ENCODE results near the gene ARHGAP20.

ARHGAP20 gene

GRCh38 chr11:110711776-110712658 lies at the start of gene ARHGAP20:
Gene ARHGAP20 (minus strand): TSS chr11:110712437. CDS start chr11:110712231, 206 bp downstream.
- DNase-seq: peak; percentile 42

- no peak for DNase-seq
Measured at GRCh38 chr11:110761991-110762390, 49.8 kb upstream of the ARHGAP20 start.

GRCh38 chr11:110761131-110761530 lies 48.9 kb upstream of the ARHGAP20 start:
- no peak for DNase-seq

- no peak for DNase-seq
Measured at GRCh38 chr11:110759972-110760381, 47.7 kb upstream of the ARHGAP20 start.

- DNase-seq: no peak
Measured at GRCh38 chr11:110757962-110758755, 45.9 kb upstream of the ARHGAP20 start.

GRCh38 chr11:110757066-110757465 lies 44.8 kb upstream of the ARHGAP20 start:
- DNase-seq: no peak

- DNase-seq: no peak
Measured at GRCh38 chr11:110755941-110756340, 43.7 kb upstream of the ARHGAP20 start.

GRCh38 chr11:110752890-110753289 lies 40.7 kb upstream of the ARHGAP20 start:
- DNase-seq: no peak

- DNase-seq: no peak
Measured at GRCh38 chr11:110750100-110750499, 37.9 kb upstream of the ARHGAP20 start.

- DNase-seq: no peak
Measured at GRCh38 chr11:110747531-110747930, 35.3 kb upstream of the ARHGAP20 start.

- no peak for DNase-seq
Measured at GRCh38 chr11:110738641-110739040, 26.4 kb upstream of the ARHGAP20 start.

GRCh38 chr11:110737593-110737992 lies 25.4 kb upstream of the ARHGAP20 start:
- DNase-seq: no peak

- DNase-seq: no peak
Measured at GRCh38 chr11:110736171-110736553, 23.9 kb upstream of the ARHGAP20 start.

GRCh38 chr11:110735455-110736170 lies 23.4 kb upstream of the ARHGAP20 start:
- no peak for DNase-seq

GRCh38 chr11:110734790-110735189 lies 22.6 kb upstream of the ARHGAP20 start:
- no peak for DNase-seq

GRCh38 chr11:110730773-110731172 lies 18.5 kb upstream of the ARHGAP20 start:
- DNase-seq: no peak

- DNase-seq: no peak
Measured at GRCh38 chr11:110728883-110729282, 16.6 kb upstream of the ARHGAP20 start.

GRCh38 chr11:110728476-110728875 lies 16.2 kb upstream of the ARHGAP20 start:
- no peak for DNase-seq

- DNase-seq: no peak
Measured at GRCh38 chr11:110724358-110724757, 12.1 kb upstream of the ARHGAP20 start.

GRCh38 chr11:110720431-110721275 lies 8.4 kb upstream of the ARHGAP20 start:
- DNase-seq: no peak

- no peak for DNase-seq
Measured at GRCh38 chr11:110716361-110716760, 4.1 kb upstream of the ARHGAP20 start.

- DNase-seq: no peak
Measured at GRCh38 chr11:110715541-110715940, 3.3 kb upstream of the ARHGAP20 start.

Measured in activated CD8-positive, alpha-beta memory T cell treated with anti-CD3 and anti-CD28 coated beads, Interleukin-2, amount 50 U/mL, for 4 hours (primary cell).